Measurements from ENCODE around the gene SSBP2. TPM values are rescaled to one million over a fixed set of nuclear protein-coding genes. Genes with fewer than 3 reads are reported as not detected.

SSBP2 gene
- total and polyA plus RNA-seq, 2 of the 8 experiments (the other 6 are each of a cell fraction or from before 2014, with no cell fraction given): 21.5 to 36.2 TPM

GRCh38 chr5:81429363-81429762 is 321.5 kb downstream of the SSBP2 start (continued):
- TF ChIP-seq ATF3 (IDR thresholded peaks at IDR 0.05; ENCODE audit: insufficient read depth, low read depth, low read length) (no peak), MAX (IDR thresholded peaks at IDR 0.05) (no peak), KDM4A (IDR thresholded peaks at IDR 0.05; ENCODE audit: low read depth, low read length, severe bottlenecking) (no peak), JUN (IDR thresholded peaks at IDR 0.05; ENCODE audit: low read depth, low read length) (no peak), EP300 (IDR thresholded peaks at IDR 0.05; ENCODE audit: borderline replicate concordance in 1 of 2, low read depth in 2 of 2, low read length in 2 of 2) (no peak), CTBP2 (IDR thresholded peaks at IDR 0.05; ENCODE audit: borderline replicate concordance, insufficient read depth, insufficient read length, low read length) (no peak), KDM5A (IDR thresholded peaks at IDR 0.05; ENCODE audit: low read length) (no peak), CBX5 (IDR thresholded peaks at IDR 0.05; ENCODE audit: low read depth, low read length) (no peak)
